Caco-2 (cell line): Measurements from ENCODE around the gene URGCP. TPM values are rescaled to one million over a fixed set of nuclear protein-coding genes. Genes with fewer than 3 reads are reported as not detected.

Source experiments
- BruUV-seq: library from RNA; stranded (reverse); fragments of 400-500 nt; replicated peaks from 2 replicates; lab custom pipeline; 2021; lab: Mats Ljungman, UMichigan
- CTCF ChIA-PET: fragments of 300-600 bp; sonication (Branson Sonifier 250); formaldehyde crosslinking; loops from one replicate; lab custom pipeline; 2022; ENCODE audit warnings: antibody characterized with exemption; lab: Charles Lee
- POLR2A ChIA-PET: fragments of 300-600 bp; sonication (Branson Sonifier 250); formaldehyde crosslinking; loops from one replicate; lab custom pipeline; 2022; ENCODE audit warnings: antibody characterized with exemption; lab: Charles Lee
- DNase-seq, 2 experiments: peaks; one replicate each; pipeline versions ENCODE4 v3.0.0 to v3.0.0-alpha.2; 2020 to 2022
- H3K27me3 ChIP-seq: replicated peaks from 2 replicates; pipeline ENCODE4 v1.6.0; 2011; ENCODE audit warnings: low read length; ENCODE audit not compliant: control insufficient read depth, insufficient read depth
- H3K36me3 ChIP-seq: 2 replicates; pipeline ENCODE4 v1.5.1; 2011; ENCODE audit warnings: low read length; ENCODE audit not compliant: control insufficient read depth, insufficient read depth
- H3K4me1 ChIP-seq: fragments of 250-450 bp; sonication (Bioruptor Pico); 2 replicates; pipeline ENCODE4 v1.5.1; 2020; ENCODE audit warnings: mild to moderate bottlenecking
- H3K4me3 ChIP-seq: 2 replicates; pipeline ENCODE4 v1.5.1; 2011; ENCODE audit warnings: low read depth, mild to moderate bottlenecking, control low read depth, low read length
- H3K9me3 ChIP-seq: fragments of 250-450 bp; sonication (Bioruptor Pico); 2 replicates; pipeline ENCODE4 v1.5.1; 2020; ENCODE audit warnings: mild to moderate bottlenecking, moderate library complexity
- H3K27ac Mint-ChIP-seq: one replicate; pipeline ENCODE4 v1.8.0; 2022; ENCODE audit warnings: mixed read lengths; ENCODE audit not compliant: unreplicated experiment
- H3K27me3 Mint-ChIP-seq: one replicate; pipeline ENCODE4 v1.8.0; 2022; ENCODE audit warnings: mixed read lengths; ENCODE audit not compliant: insufficient read depth, unreplicated experiment
- H3K36me3 Mint-ChIP-seq: one replicate; pipeline ENCODE4 v1.8.0; 2022; ENCODE audit warnings: mild to moderate bottlenecking, mixed read lengths; ENCODE audit not compliant: insufficient read depth, unreplicated experiment
- H3K4me1 Mint-ChIP-seq: one replicate; pipeline ENCODE4 v1.8.0; 2022; ENCODE audit warnings: low read depth, mixed read lengths; ENCODE audit not compliant: unreplicated experiment
- H3K4me3 Mint-ChIP-seq: one replicate; pipeline ENCODE4 v1.8.0; 2022; ENCODE audit warnings: mild to moderate bottlenecking, moderate library complexity, mixed read lengths; ENCODE audit not compliant: unreplicated experiment
- H3K9me3 Mint-ChIP-seq: one replicate; pipeline ENCODE4 v1.8.0; 2022; ENCODE audit warnings: mixed read lengths; ENCODE audit not compliant: unreplicated experiment
- intact Hi-C: fragments of 100-400 bp; cut with micrococcal nuclease; formaldehyde crosslinking; loops from one replicate; pipeline ENCODE4 v1.10.0; 2022; ENCODE audit not compliant: unreplicated experiment
- total RNA-seq: library from RNA; stranded (reverse); gene quantifications from 2 replicates; pipeline ENCODE4 v1.2.3, GENCODE V29; 2022
- TF ChIP-seq, protein P1 (sequence below), 2 experiments: fragments of 200-600 bp in 1 of 2; IDR thresholded peaks; 1 replicate in 1 of 2; 2 replicates in 1 of 2; pipeline versions ENCODE4 v1.5.1 to v1.8.0; 2011 to 2022; ENCODE audit warnings: antibody characterized with exemption in 1 of 2, control low read depth in 1 of 2, inconsistent platforms in 1 of 2, low read depth in 1 of 2, low read length in 1 of 2, mild to moderate bottlenecking in 1 of 2, moderate library complexity in 1 of 2; ENCODE audit not compliant: insufficient read depth in 1 of 2, severe bottlenecking in 1 of 2, unreplicated experiment in 1 of 2

The URGCP gene
- total RNA-seq, 1 experiment from 2014 or later, result 35.2 TPM

DNA sequence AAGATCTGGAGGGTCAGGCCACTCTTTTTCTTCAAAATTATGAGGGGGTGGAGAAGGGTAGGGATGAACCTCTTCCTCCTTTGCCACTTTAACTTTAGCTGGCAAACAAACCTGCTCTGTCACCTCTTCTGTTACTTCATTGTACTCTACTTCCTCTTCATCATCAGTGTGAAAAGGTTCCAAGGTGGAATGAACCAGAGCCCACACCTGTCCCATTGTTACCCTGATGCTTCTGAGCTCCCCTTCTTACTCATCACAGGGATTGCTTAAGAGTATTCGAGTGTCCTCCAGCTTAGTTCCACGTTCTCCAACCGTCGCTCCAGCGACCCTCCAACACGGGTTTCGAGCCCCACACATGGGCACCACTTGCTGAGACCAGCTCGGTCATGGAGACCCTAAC lies 42.3 kb downstream of the URGCP start:
- Histone ChIP-seq H3K4me3 (no peak overlapping the region), H3K4me1 (no peaks in the 10 kb centered on the region), H3K27me3 (no peaks in the 10 kb centered on the region), H3K9me3 (no peaks in the 10 kb centered on the region; the same call in 1 of the 2 replicates), H3K36me3 (no peaks in the 10 kb centered on the region)
- ChIA-PET CTCF (interaction anchor here (0.6 kb wide), 1 partner anchor 123 kb away, joined by 5 read pairs; no protein-coding TSS in a partner anchor), POLR2A (no interaction called here)
- TF ChIP-seq, protein P1, sequence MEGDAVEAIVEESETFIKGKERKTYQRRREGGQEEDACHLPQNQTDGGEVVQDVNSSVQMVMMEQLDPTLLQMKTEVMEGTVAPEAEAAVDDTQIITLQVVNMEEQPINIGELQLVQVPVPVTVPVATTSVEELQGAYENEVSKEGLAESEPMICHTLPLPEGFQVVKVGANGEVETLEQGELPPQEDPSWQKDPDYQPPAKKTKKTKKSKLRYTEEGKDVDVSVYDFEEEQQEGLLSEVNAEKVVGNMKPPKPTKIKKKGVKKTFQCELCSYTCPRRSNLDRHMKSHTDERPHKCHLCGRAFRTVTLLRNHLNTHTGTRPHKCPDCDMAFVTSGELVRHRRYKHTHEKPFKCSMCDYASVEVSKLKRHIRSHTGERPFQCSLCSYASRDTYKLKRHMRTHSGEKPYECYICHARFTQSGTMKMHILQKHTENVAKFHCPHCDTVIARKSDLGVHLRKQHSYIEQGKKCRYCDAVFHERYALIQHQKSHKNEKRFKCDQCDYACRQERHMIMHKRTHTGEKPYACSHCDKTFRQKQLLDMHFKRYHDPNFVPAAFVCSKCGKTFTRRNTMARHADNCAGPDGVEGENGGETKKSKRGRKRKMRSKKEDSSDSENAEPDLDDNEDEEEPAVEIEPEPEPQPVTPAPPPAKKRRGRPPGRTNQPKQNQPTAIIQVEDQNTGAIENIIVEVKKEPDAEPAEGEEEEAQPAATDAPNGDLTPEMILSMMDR (IDR thresholded peaks at IDR 0.05; ENCODE audit: insufficient read depth in 1 of 2, low read depth in 1 of 2, low read length in 1 of 2, severe bottlenecking in 1 of 2, unreplicated experiment in 1 of 2), result no peak
- BruUV-seq, result no TSS peak
- DNase-seq, result no peak
- Mint-ChIP-seq H3K27me3 (no peaks in the 10 kb centered on the region), H3K4me3 (no peak overlapping the region), H3K36me3 (peaks cover 23% of the 10 kb centered on the region), H3K27ac (no peak overlapping the region), H3K4me1 (no peaks in the 10 kb centered on the region), H3K9me3 (peaks cover 7% of the 10 kb centered on the region)
- intact Hi-C loops, result no loop called here

DNA sequence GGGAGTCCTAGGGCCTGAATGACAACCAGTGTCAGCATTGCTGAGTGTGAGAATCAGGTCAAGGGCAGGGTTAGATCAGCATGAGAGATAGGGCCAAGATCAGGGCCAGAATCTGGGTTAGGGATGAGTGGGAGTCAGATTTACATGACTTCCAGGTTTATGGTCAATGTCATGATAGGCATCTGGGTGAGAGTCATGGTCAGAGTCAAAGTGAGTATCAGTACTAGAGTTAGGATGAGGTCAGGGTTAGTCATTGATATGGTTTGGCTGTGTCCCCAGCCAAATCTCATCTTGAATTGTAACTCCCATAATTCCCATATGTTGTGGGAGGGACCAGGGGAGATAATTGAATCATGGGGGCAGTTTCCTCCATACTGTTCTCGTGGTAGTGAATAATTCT lies 49.4 kb downstream of the URGCP start:
- no peaks in the 10 kb centered on the region for H3K4me1 Mint-ChIP-seq
- ChIA-PET POLR2A (no interaction called here), CTCF (no interaction called here)
- peaks cover 17% of the 10 kb centered on the region for H3K9me3 Mint-ChIP-seq
- TF ChIP-seq, protein P1 (IDR thresholded peaks at IDR 0.05; ENCODE audit: insufficient read depth in 1 of 2, low read depth in 1 of 2, low read length in 1 of 2, severe bottlenecking in 1 of 2, unreplicated experiment in 1 of 2), result no peak
- Histone ChIP-seq H3K27me3 (no peaks in the 10 kb centered on the region), H3K9me3 (no peaks in the 10 kb centered on the region; the same call in 1 of the 2 replicates), H3K36me3 (no peaks in the 10 kb centered on the region), H3K4me1 (no peaks in the 10 kb centered on the region), H3K4me3 (no peak overlapping the region)
- intact Hi-C loops, result no loop called here
- BruUV-seq, result no TSS peak
- no peak for DNase-seq
- no peak overlapping the region for H3K4me3 Mint-ChIP-seq
- no peak overlapping the region for H3K27ac Mint-ChIP-seq
- no peaks in the 10 kb centered on the region for H3K36me3 Mint-ChIP-seq
- no peaks in the 10 kb centered on the region for H3K27me3 Mint-ChIP-seq

DNA sequence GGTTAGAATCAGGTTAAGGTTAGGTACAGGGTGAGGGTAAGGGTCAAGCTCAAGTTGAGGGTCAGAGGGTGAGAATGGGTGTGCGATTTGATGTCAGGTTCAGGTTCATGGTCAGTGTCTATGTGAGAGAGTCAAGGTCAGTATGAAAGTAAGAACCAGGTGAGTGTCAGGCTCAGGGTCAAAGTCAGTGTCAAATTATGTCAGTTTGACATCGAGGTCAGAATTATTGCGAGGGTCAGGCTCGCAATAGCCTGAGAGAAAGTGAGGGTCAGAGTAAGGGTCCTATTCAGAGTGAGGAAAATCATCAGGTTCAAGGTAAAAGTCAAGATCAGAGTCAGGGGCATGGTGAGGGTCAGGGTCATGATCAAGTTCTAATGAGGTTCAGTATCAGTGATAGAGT lies 50.1 kb downstream of the URGCP start:
- H3K9me3 Mint-ChIP-seq, result peaks cover 17% of the 10 kb centered on the region
- DNase-seq, result no peak
- no peak overlapping the region for H3K4me3 ChIP-seq
- no peaks in the 10 kb centered on the region; the same call in 1 of the 2 replicates for H3K9me3 ChIP-seq
- no peaks in the 10 kb centered on the region for H3K27me3 ChIP-seq
- no peaks in the 10 kb centered on the region for H3K36me3 ChIP-seq
- H3K4me1 Mint-ChIP-seq, result no peaks in the 10 kb centered on the region
- H3K4me1 ChIP-seq, result no peaks in the 10 kb centered on the region
- ChIA-PET POLR2A (no interaction called here), CTCF (no interaction called here)
- TF ChIP-seq, protein P1 (IDR thresholded peaks at IDR 0.05; ENCODE audit: insufficient read depth in 1 of 2, low read depth in 1 of 2, low read length in 1 of 2, severe bottlenecking in 1 of 2, unreplicated experiment in 1 of 2), result no peak
- no TSS peak for BruUV-seq
- no peak overlapping the region for H3K27ac Mint-ChIP-seq
- intact Hi-C loops, result no loop called here
- H3K36me3 Mint-ChIP-seq, result no peaks in the 10 kb centered on the region
- H3K4me3 Mint-ChIP-seq, result no peak overlapping the region
- H3K27me3 Mint-ChIP-seq, result no peaks in the 10 kb centered on the region
